PFSK-1 (cell line): ENCODE results near the gene CSF1R.

ENCODE experiments used
- FOXP2 ChIP-seq: optimal IDR thresholded peaks from 2 replicates; pipeline ENCODE3; 2011; ENCODE audit warnings: borderline replicate concordance, control low read depth, inconsistent platforms; ENCODE audit not compliant: insufficient read depth; ENCODE audit errors: extremely low read length, extremely low read depth
- POLR2AphosphoS5 ChIP-seq: IDR thresholded peaks from 2 replicates; pipeline ENCODE4 v1.6.1; 2012; ENCODE audit warnings: low read depth, mild to moderate bottlenecking, control low read depth, low read length, moderate library complexity
- REST ChIP-seq, 2 experiments: IDR thresholded peaks; 2 replicates each; pipeline versions ENCODE4 v1.6.1 to v1.8.0; 2011 to 2012; ENCODE audit warnings: low read depth in 2 of 2, low read length in 2 of 2, control low read depth in 1 of 2, inconsistent platforms in 1 of 2, mild to moderate bottlenecking in 1 of 2, moderate library complexity in 1 of 2; ENCODE audit not compliant: insufficient read depth in 1 of 2
- SIN3A ChIP-seq: IDR thresholded peaks from 2 replicates; pipeline ENCODE4 v1.6.1; 2012; ENCODE audit warnings: mild to moderate bottlenecking, low read length, moderate library complexity, borderline replicate concordance; ENCODE audit not compliant: insufficient read depth
- TAF1 ChIP-seq: IDR thresholded peaks from 2 replicates; pipeline ENCODE4 v1.6.1; 2012; ENCODE audit warnings: low read length, control low read depth, borderline replicate concordance; ENCODE audit not compliant: insufficient read depth

The CSF1R gene

DNA sequence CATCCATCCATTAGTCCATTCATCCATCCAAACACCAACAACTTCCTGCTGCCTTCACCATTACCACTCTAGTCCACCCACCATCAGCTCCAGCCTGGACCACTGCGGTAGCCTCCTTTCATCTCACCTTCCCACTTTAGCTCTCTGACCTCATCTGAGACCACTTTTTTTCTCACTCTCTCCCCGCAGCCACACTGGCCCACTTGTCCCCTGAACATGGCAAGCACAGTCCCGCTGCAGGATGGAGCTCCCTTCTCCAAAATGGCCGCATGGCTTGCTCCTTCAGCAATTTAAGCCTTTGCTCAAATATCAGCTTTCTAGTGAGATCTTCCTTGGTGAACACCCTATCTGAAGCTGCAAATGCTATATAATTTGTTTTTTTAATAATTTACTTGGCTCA lies 11.1 kb downstream of the CSF1R start:
- TF ChIP-seq SIN3A (no peak), TAF1 (no peak), REST (IDR thresholded peaks at IDR 0.05; ENCODE audit: insufficient read depth in 1 of 2, low read depth in 2 of 2, low read length in 2 of 2) (no peak), FOXP2 (no peak), POLR2AphosphoS5 (no peak)

DNA sequence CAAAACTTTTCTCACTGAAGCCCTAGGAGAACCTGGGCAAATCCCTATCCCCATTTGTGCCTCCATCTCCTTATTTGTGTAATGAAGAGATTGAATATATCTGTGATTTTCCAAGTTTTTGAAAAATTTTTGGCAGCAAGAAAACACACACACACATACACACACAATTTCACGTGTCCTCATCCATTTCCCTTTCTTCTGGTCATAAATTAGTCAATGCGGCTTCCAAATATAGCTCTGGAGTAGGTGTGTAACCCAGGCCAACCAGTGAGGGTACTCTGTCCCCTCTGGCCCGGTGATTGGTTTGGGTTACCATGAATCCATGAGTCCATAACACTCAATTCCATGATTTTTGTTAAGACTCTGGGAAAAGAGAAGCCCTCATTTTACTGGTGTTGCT lies 12.7 kb downstream of the CSF1R start:
- TF ChIP-seq REST (IDR thresholded peaks at IDR 0.05; ENCODE audit: insufficient read depth in 1 of 2, low read depth in 2 of 2, low read length in 2 of 2) (no peak), SIN3A (no peak), FOXP2 (no peak), TAF1 (no peak), POLR2AphosphoS5 (no peak)

- TF ChIP-seq FOXP2 (no peak), REST (IDR thresholded peaks at IDR 0.05; ENCODE audit: insufficient read depth in 1 of 2, low read depth in 2 of 2, low read length in 2 of 2) (no peak), SIN3A (no peak), POLR2AphosphoS5 (no peak), TAF1 (no peak)
These were observed 13.2 kb downstream of the CSF1R start for GRCh38 chr5:150073086-150073625.

DNA sequence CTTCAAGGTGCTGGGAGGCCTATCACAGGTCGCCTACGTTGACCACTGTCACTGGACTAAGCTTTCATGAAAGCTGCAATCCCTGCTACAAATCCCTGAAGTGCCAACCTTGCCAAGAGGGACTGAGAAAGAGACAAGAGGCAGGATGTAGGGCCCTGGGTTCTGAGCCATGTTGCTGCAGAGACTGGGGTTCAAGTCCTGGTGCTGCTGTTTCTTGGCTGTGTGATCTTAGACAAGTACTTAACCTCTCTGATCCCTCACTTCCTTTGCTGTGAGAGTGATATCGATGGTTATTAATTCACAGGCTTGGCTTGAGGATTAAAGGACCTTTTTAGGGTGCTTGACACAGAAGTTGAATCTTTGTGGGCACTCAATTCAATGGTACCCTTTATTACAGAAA lies 15.5 kb downstream of the CSF1R start:
- TF ChIP-seq SIN3A (no peak), FOXP2 (no peak), REST (IDR thresholded peaks at IDR 0.05; ENCODE audit: insufficient read depth in 1 of 2, low read depth in 2 of 2, low read length in 2 of 2) (no peak), POLR2AphosphoS5 (no peak), TAF1 (no peak)
